WTC11 (cell line): ENCODE measurements around the gene MTPN. TPM values are rescaled to one million over a fixed set of nuclear protein-coding genes. Genes with fewer than 3 reads are reported as not detected.

ENCODE experiments used
- ATAC-seq: fragments of 200-7000 bp; cut with Tn5 transposase; 2 replicates; pipeline ENCODE4 v1.10.0; 2021; ENCODE audit warnings: mild to moderate bottlenecking, moderate library complexity
- CTCF ChIA-PET: fragments of 300-600 bp; sonication (Branson Sonifier 250); formaldehyde crosslinking; loops from one replicate; lab custom pipeline; 2021; ENCODE audit warnings: antibody characterized with exemption; lab: Charles Lee
- POLR2A ChIA-PET: fragments of 350-600 bp; sonication (Branson Sonifier 250); formaldehyde crosslinking; loops from one replicate; lab custom pipeline; 2021; ENCODE audit warnings: antibody characterized with exemption; lab: Charles Lee
- DNase-seq: peaks from one replicate; pipeline ENCODE4 v3.0.0; 2021; ENCODE audit warnings: low spot score
- H3K27ac Mint-ChIP-seq: 2 replicates; pipeline ENCODE4 v1.8.0; 2021; ENCODE audit warnings: mixed read lengths
- H3K27me3 Mint-ChIP-seq: 2 replicates; pipeline ENCODE4 v1.8.0; 2021; ENCODE audit warnings: low read depth, mild to moderate bottlenecking, moderate library complexity, mixed read lengths
- H3K36me3 Mint-ChIP-seq: 2 replicates; pipeline ENCODE4 v1.8.0; 2021; ENCODE audit warnings: mixed read lengths
- H3K4me1 Mint-ChIP-seq: 2 replicates; pipeline ENCODE4 v1.8.0; 2022; ENCODE audit warnings: mixed read lengths
- H3K4me3 Mint-ChIP-seq: 2 replicates; pipeline ENCODE4 v1.8.0; 2021; ENCODE audit warnings: mild to moderate bottlenecking, moderate library complexity, mixed read lengths
- H3K9me3 Mint-ChIP-seq: 2 replicates; pipeline ENCODE4 v1.8.0; 2021; ENCODE audit warnings: mixed read lengths
- ATF6 ChIP-seq: sonication (generic); formaldehyde crosslinking; IDR thresholded peaks from 2 replicates; pipeline ENCODE4 v1.8.1; 2023; ENCODE audit warnings: mild to moderate bottlenecking, missing genetic modification reagents
- CREB1 ChIP-seq: sonication (generic); formaldehyde crosslinking; IDR thresholded peaks from 2 replicates; pipeline ENCODE4 v1.8.0; 2023; ENCODE audit warnings: mild to moderate bottlenecking, missing genetic modification reagents
- ELF4 ChIP-seq: sonication (generic); formaldehyde crosslinking; IDR thresholded peaks from 2 replicates; pipeline ENCODE4 v1.8.1; 2022; ENCODE audit warnings: low read depth, mild to moderate bottlenecking, moderate library complexity, missing genetic modification reagents
- EMX1 ChIP-seq: fragments of 250-450 bp; sonication (Bioruptor Pico); IDR thresholded peaks from 2 replicates; pipeline ENCODE4 v1.8.0; 2021; ENCODE audit warnings: mild to moderate bottlenecking
- FOXJ3 ChIP-seq: sonication (generic); formaldehyde crosslinking; IDR thresholded peaks from 2 replicates; pipeline ENCODE4 v1.9.0; 2021; ENCODE audit warnings: missing genetic modification reagents, mild to moderate bottlenecking, borderline replicate concordance
- FOXP4 ChIP-seq: sonication (generic); formaldehyde crosslinking; IDR thresholded peaks from 2 replicates; pipeline ENCODE4 v1.8.0; 2022; ENCODE audit warnings: mild to moderate bottlenecking, missing genetic modification reagents
- GABPB1 ChIP-seq: sonication (generic); formaldehyde crosslinking; IDR thresholded peaks from 2 replicates; pipeline ENCODE4 v1.8.1; 2023; ENCODE audit warnings: mild to moderate bottlenecking, missing genetic modification reagents
- GRHL2 ChIP-seq: fragments of 250-450 bp; sonication (Bioruptor Pico); IDR thresholded peaks from 2 replicates; pipeline ENCODE4 v1.8.0; 2022; ENCODE audit warnings: mild to moderate bottlenecking, moderate library complexity; ENCODE audit not compliant: insufficient replicate concordance, severe bottlenecking
- JAZF1 ChIP-seq: fragments of 250-450 bp; sonication (Bioruptor Pico); IDR thresholded peaks from 2 replicates; pipeline ENCODE4 v1.9.0; 2021; ENCODE audit warnings: moderate library complexity, mild to moderate bottlenecking, inconsistent platforms
- JUN ChIP-seq: sonication (generic); formaldehyde crosslinking; IDR thresholded peaks from 2 replicates; pipeline ENCODE4 v1.8.0; 2023; ENCODE audit warnings: mild to moderate bottlenecking, missing genetic modification reagents
- KAT7 ChIP-seq: sonication (generic); formaldehyde crosslinking; IDR thresholded peaks from 2 replicates; pipeline ENCODE4 v1.8.1; 2023; ENCODE audit warnings: missing genetic modification reagents, mild to moderate bottlenecking, borderline replicate concordance
- NFYB ChIP-seq: sonication (generic); formaldehyde crosslinking; conservative IDR thresholded peaks from 2 replicates; pipeline ENCODE4 v1.8.0; 2022; ENCODE audit warnings: low read depth, missing genetic modification reagents
- NR2C2 ChIP-seq: sonication (generic); formaldehyde crosslinking; IDR thresholded peaks from 2 replicates; pipeline ENCODE4 v1.8.0; 2022; ENCODE audit warnings: mild to moderate bottlenecking, missing genetic modification reagents
- RORB ChIP-seq: fragments of 250-450 bp; sonication (Bioruptor Pico); IDR thresholded peaks from 2 replicates; pipeline ENCODE4 v1.9.0; 2021; ENCODE audit warnings: mild to moderate bottlenecking
- SMAD4 ChIP-seq: sonication (generic); formaldehyde crosslinking; IDR thresholded peaks from 2 replicates; pipeline ENCODE4 v1.8.0; 2022; ENCODE audit warnings: mild to moderate bottlenecking, missing genetic modification reagents
- SOX15 ChIP-seq: fragments of 250-450 bp; sonication (Bioruptor Pico); IDR thresholded peaks from 2 replicates; pipeline ENCODE4 v1.9.0; 2021; ENCODE audit warnings: mild to moderate bottlenecking
- TCF7 ChIP-seq: sonication (generic); formaldehyde crosslinking; IDR thresholded peaks from 2 replicates; pipeline ENCODE4 v1.8.0; 2022; ENCODE audit warnings: mild to moderate bottlenecking, low read depth, missing genetic modification reagents, moderate library complexity
- TP53 ChIP-seq: sonication (generic); formaldehyde crosslinking; IDR thresholded peaks from 2 replicates; pipeline ENCODE4 v1.8.1; 2023; ENCODE audit warnings: mild to moderate bottlenecking, missing genetic modification reagents
- ZNF317 ChIP-seq: sonication (generic); formaldehyde crosslinking; IDR thresholded peaks from 2 replicates; pipeline ENCODE4 v1.8.1; 2023; ENCODE audit warnings: low read depth, mild to moderate bottlenecking, moderate library complexity, missing genetic modification reagents, borderline replicate concordance
- ZNF396 ChIP-seq: fragments of 250-450 bp; sonication (Bioruptor Pico); IDR thresholded peaks from 2 replicates; pipeline ENCODE4 v1.8.0; 2021; ENCODE audit warnings: mild to moderate bottlenecking, moderate library complexity, borderline replicate concordance
- total RNA-seq: library from RNA; stranded (reverse); gene quantifications from 3 replicates; pipeline ENCODE4 v1.2.3, GENCODE V29; 2021
- TF ChIP-seq, protein P1 (sequence below): fragments of 250-450 bp; sonication (Bioruptor Pico); IDR thresholded peaks from 2 replicates; pipeline ENCODE4 v1.8.0; 2021; ENCODE audit warnings: mild to moderate bottlenecking
- TF ChIP-seq, protein P2 (sequence below): sonication (generic); formaldehyde crosslinking; IDR thresholded peaks from 2 replicates; pipeline ENCODE4 v1.8.1; 2023; ENCODE audit warnings: mild to moderate bottlenecking, missing genetic modification reagents, moderate library complexity
- TF ChIP-seq, protein P3 (sequence below): sonication (generic); formaldehyde crosslinking; IDR thresholded peaks from 2 replicates; pipeline ENCODE4 v1.8.0; 2022; ENCODE audit warnings: mild to moderate bottlenecking, missing genetic modification reagents
- TF ChIP-seq, protein P4 (sequence below): sonication (generic); formaldehyde crosslinking; IDR thresholded peaks from 2 replicates; pipeline ENCODE4 v1.8.1; 2022; ENCODE audit warnings: low read depth, missing genetic modification reagents, borderline replicate concordance
- TF ChIP-seq, protein P5 (sequence below): fragments of 250-450 bp; sonication (Bioruptor Pico); IDR thresholded peaks from 2 replicates; pipeline ENCODE4 v1.9.0; 2021; ENCODE audit warnings: mild to moderate bottlenecking, borderline replicate concordance

MTPN gene
- total RNA-seq, 1 experiment from 2014 or later = 92.5 TPM

DNA sequence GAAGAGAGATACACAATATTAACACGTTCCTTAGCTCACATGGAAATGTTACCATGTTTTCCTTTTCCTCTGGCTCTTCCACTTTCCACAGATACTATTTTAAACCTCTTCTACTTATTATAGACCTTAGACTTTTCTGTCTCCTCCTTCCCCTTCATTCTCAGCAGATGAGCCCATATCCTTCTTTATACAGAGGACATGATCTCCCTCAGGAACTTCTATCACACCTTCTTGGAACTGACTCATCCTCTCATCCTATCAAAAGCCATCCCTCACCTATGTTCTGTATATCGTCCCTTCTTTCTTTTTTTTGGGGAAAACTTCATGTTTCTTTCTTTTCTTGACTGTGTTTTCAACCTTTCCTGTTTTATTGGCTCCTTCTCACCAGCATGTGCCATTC lies 20.8 kb downstream of the MTPN start:
- CTCF ChIA-PET = no interaction called here
- no peak overlapping the region for H3K4me3 Mint-ChIP-seq
- POLR2A ChIA-PET = no interaction called here

GRCh38 chr7:135950972-135951371 lies 26.2 kb downstream of the MTPN start:
- no peak overlapping the region for H3K27ac Mint-ChIP-seq
- ChIA-PET CTCF (no interaction called here), POLR2A (no interaction called here)
- DNase-seq (no peak), ATAC-seq (no peak)
- peaks cover 9% of the 10 kb centered on the region for H3K4me1 Mint-ChIP-seq
- H3K27me3 Mint-ChIP-seq = no peaks in the 10 kb centered on the region
- H3K9me3 Mint-ChIP-seq = no peaks in the 10 kb centered on the region
- H3K4me3 Mint-ChIP-seq = no peak overlapping the region
- H3K36me3 Mint-ChIP-seq = peaks cover 21% of the 10 kb centered on the region
- TF ChIP-seq, protein P1, sequence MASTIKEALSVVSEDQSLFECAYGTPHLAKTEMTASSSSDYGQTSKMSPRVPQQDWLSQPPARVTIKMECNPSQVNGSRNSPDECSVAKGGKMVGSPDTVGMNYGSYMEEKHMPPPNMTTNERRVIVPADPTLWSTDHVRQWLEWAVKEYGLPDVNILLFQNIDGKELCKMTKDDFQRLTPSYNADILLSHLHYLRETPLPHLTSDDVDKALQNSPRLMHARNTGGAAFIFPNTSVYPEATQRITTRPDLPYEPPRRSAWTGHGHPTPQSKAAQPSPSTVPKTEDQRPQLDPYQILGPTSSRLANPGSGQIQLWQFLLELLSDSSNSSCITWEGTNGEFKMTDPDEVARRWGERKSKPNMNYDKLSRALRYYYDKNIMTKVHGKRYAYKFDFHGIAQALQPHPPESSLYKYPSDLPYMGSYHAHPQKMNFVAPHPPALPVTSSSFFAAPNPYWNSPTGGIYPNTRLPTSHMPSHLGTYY (CRISPR knock-in tag) = no peak
- no peak for TF ChIP-seq TP53 (CRISPR knock-in tag)
- no peak for TF ChIP-seq GRHL2 (CRISPR knock-in tag)
- TF ChIP-seq RORB (CRISPR knock-in tag) = no peak
- TF ChIP-seq SMAD4 (CRISPR knock-in tag) = no peak
- TF ChIP-seq JUN (CRISPR knock-in tag) = no peak
- TF ChIP-seq ATF6 = no peak
- no peak for TF ChIP-seq KAT7 (CRISPR knock-in tag)

More for the DNA sequence above, 20.8 kb downstream of the MTPN start:
- DNase-seq = no peak
- Mint-ChIP-seq H3K27me3 (no peaks in the 10 kb centered on the region), H3K27ac (no peak overlapping the region), H3K36me3 (peaks cover 2% of the 10 kb centered on the region; the same call in 1 of the 2 replicates), H3K4me1 (peaks cover 5% of the 10 kb centered on the region; the same call in 1 of the 2 replicates)
- TF ChIP-seq GRHL2 (CRISPR knock-in tag) (no peak), TCF7 (CRISPR knock-in tag) (no peak), ZNF317 (CRISPR knock-in tag) (no peak), FOXJ3 (no peak), GABPB1 (CRISPR knock-in tag) (no peak), NR2C2 (no peak), CREB1 (CRISPR knock-in tag) (no peak), EMX1 (CRISPR knock-in tag) (no peak), ELF4 (CRISPR knock-in tag) (no peak), ZNF396 (no peak), NFYB (CRISPR knock-in tag) (no peak), FOXP4 (CRISPR knock-in tag) (no peak), SOX15 (no peak), JAZF1 (CRISPR knock-in tag) (no peak)
- TF ChIP-seq, protein P2, sequence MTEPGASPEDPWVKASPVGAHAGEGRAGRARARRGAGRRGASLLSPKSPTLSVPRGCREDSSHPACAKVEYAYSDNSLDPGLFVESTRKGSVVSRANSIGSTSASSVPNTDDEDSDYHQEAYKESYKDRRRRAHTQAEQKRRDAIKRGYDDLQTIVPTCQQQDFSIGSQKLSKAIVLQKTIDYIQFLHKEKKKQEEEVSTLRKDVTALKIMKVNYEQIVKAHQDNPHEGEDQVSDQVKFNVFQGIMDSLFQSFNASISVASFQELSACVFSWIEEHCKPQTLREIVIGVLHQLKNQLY (CRISPR knock-in tag) = no peak
- TF ChIP-seq, protein P3, sequence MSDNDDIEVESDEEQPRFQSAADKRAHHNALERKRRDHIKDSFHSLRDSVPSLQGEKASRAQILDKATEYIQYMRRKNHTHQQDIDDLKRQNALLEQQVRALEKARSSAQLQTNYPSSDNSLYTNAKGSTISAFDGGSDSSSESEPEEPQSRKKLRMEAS = no peak
- TF ChIP-seq, protein P4, sequence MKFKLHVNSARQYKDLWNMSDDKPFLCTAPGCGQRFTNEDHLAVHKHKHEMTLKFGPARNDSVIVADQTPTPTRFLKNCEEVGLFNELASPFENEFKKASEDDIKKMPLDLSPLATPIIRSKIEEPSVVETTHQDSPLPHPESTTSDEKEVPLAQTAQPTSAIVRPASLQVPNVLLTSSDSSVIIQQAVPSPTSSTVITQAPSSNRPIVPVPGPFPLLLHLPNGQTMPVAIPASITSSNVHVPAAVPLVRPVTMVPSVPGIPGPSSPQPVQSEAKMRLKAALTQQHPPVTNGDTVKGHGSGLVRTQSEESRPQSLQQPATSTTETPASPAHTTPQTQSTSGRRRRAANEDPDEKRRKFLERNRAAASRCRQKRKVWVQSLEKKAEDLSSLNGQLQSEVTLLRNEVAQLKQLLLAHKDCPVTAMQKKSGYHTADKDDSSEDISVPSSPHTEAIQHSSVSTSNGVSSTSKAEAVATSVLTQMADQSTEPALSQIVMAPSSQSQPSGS (CRISPR knock-in tag) = no peak
- TF ChIP-seq, protein P5, sequence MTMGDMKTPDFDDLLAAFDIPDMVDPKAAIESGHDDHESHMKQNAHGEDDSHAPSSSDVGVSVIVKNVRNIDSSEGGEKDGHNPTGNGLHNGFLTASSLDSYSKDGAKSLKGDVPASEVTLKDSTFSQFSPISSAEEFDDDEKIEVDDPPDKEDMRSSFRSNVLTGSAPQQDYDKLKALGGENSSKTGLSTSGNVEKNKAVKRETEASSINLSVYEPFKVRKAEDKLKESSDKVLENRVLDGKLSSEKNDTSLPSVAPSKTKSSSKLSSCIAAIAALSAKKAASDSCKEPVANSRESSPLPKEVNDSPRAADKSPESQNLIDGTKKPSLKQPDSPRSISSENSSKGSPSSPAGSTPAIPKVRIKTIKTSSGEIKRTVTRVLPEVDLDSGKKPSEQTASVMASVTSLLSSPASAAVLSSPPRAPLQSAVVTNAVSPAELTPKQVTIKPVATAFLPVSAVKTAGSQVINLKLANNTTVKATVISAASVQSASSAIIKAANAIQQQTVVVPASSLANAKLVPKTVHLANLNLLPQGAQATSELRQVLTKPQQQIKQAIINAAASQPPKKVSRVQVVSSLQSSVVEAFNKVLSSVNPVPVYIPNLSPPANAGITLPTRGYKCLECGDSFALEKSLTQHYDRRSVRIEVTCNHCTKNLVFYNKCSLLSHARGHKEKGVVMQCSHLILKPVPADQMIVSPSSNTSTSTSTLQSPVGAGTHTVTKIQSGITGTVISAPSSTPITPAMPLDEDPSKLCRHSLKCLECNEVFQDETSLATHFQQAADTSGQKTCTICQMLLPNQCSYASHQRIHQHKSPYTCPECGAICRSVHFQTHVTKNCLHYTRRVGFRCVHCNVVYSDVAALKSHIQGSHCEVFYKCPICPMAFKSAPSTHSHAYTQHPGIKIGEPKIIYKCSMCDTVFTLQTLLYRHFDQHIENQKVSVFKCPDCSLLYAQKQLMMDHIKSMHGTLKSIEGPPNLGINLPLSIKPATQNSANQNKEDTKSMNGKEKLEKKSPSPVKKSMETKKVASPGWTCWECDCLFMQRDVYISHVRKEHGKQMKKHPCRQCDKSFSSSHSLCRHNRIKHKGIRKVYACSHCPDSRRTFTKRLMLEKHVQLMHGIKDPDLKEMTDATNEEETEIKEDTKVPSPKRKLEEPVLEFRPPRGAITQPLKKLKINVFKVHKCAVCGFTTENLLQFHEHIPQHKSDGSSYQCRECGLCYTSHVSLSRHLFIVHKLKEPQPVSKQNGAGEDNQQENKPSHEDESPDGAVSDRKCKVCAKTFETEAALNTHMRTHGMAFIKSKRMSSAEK (CRISPR knock-in tag) = no peak
- TF ChIP-seq, all 79 proteins: peak for 0
- no peaks in the 10 kb centered on the region for H3K9me3 Mint-ChIP-seq
- no peak for ATAC-seq
